Ovary (tissue), 9 donors: ENCODE measurements around the gene CLECL1. TPM values are rescaled to one million over a fixed set of nuclear protein-coding genes. Genes with fewer than 3 reads are reported as not detected.

ENCODE experiments used
- DNase-seq, 5 donors: peaks; one replicate each; pipeline ENCODE4 v3.0.0-alpha.2; 2019 to 2020
- H3K27ac ChIP-seq, 2 donors: fragments of 200-600 bp; one replicate each; pipeline versions ENCODE4 v1.5.1 to v1.8.0; 2019 to 2022
- H3K27me3 ChIP-seq: fragments of 200-600 bp; one replicate; pipeline ENCODE4 v1.8.0; 2022
- H3K36me3 ChIP-seq: fragments of 200-600 bp; sonication (generic); one replicate; pipeline ENCODE4 v1.5.1; 2019
- H3K4me1 ChIP-seq: one replicate; pipeline ENCODE4 v1.8.1; 2013; ENCODE audit warnings: mild to moderate bottlenecking, moderate library complexity; ENCODE audit not compliant: insufficient read depth
- H3K4me3 ChIP-seq: fragments of 200-600 bp; sonication (generic); one replicate; pipeline ENCODE4 v1.5.1; 2017
- H3K9me3 ChIP-seq, 2 donors: fragments of 200-600 bp in 1 of 2; sonication (generic) in 1 of 2; one replicate each; pipeline versions ENCODE4 v1.5.1 to v1.8.1; 2013 to 2019; ENCODE audit warnings: mild to moderate bottlenecking in 1 of 2, moderate library complexity in 1 of 2
- CTCF ChIP-seq, 3 donors: fragments of 450-650 bp in 2 of 3; fragments of 200-600 bp in 1 of 3; IDR thresholded peaks; one replicate each; pipeline versions ENCODE4 v1.5.1 to v1.8.0; 2016 to 2022; ENCODE audit warnings: antibody characterized with exemption in 3 of 3, mild to moderate bottlenecking in 1 of 3
- EP300 ChIP-seq: sonication (generic); formaldehyde crosslinking; IDR thresholded peaks from one replicate; pipeline ENCODE4 v1.6.1; 2017; ENCODE audit warnings: antibody characterized with exemption
- POLR2A ChIP-seq: fragments of 450-650 bp; IDR thresholded peaks from one replicate; pipeline ENCODE4 v1.6.1; 2017; ENCODE audit warnings: antibody characterized with exemption, mild to moderate bottlenecking, moderate library complexity
- WGBS, 3 donors: extraction: QIAGEN DNeasy Blood & Tissue Kit in 1 of 3; methylation state at CpG; one replicate each; pipeline versions ENCODE4 v1.1.5 to v1.1.7; 2013 to 2017; 5-methylcytosine and 5-hydroxymethylcytosine counted together
- intact Hi-C, 4 donors: fragments of 100-400 bp; cut with DNase I; formaldehyde crosslinking; loops; one replicate each; pipeline versions ENCODE4 v1.11.0 to v1.15.1; 2022 to 2023
- polyA plus RNA-seq, 2 donors: library from polyadenylated mRNA; stranded (reverse); fragments of 200-250 nt in 1 of 2; fragments of 350-450 nt in 1 of 2; fragmentation: Illumina TruSeq in 1 of 2; extraction: RNeasy Lipid Tissue Mini Kit (QIAGEN cat#74804) in 1 of 2; gene quantifications; one replicate each; pipeline ENCODE4 v1.2.3, GENCODE V29; 2013 to 2014
- total RNA-seq, 7 donors: library from RNA; depleted of rRNA in 2 of 7; stranded (reverse); fragments of >200 nt in 2 of 7; fragmentation: NEBNext Ultra II Directional in 3 of 7; extraction: Animal tissue kit (Norgen Biotek cat#: 25700) in 3 of 7; gene quantifications; one replicate each; pipeline versions ENCODE4 v1.1.0 to v1.2.4, GENCODE V29; 2016 to 2023
- donor health status: DM: no; HTN: no; CAD: no; lungs with moderate emphysema.
- donor health status: DM: no; HTN: no; CAD: no.
- donor health status: Bipolar disorder and iron deficiency.
- donor health status: DM: yes; HTN: yes; CAD: no.
- donor health status: DM: no; HTN: no; CAD: no.
- donor health status: DM: yes; HTN: yes; CAD: no.

CLECL1 gene
- total and polyA plus RNA-seq, 9 donors, result 0.53 to 0.73 (median 0.59) TPM; not detected in 5

DNA sequence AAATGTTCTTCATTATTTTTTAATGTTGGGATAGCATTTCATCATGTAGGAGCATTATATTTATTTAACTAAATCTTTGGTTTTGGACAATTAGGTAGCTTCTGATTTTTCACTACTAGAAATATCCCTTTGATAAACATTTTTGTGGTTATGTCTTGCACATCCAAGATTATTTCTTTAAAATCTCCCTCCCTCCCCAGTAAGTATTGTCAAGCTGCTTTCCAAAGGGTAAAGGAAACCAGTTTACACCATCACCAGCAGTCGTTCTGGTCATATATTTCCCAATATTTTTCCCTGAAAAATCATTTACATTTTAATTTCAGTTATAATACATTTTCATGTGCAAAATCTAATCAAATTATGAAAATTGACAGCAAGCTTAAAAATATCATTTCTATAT is 16.7 kb upstream of the CLECL1 start:
- WGBS, 3 donors, result 0 to 66% (median 0%) methylated on average over 1 of the region's 1 CpG
- no peak for DNase-seq
- Histone ChIP-seq H3K4me1 (no peaks in the 10 kb centered on the region), H3K27ac (no peak overlapping the region), H3K27me3 (no peaks in the 10 kb centered on the region), H3K9me3 (no peaks in the 10 kb centered on the region), H3K4me3 (no peak overlapping the region), H3K36me3 (no peaks in the 10 kb centered on the region)
- intact Hi-C loops, result loop anchor here in 3 of 4 donors (5.0 to 10.0 kb wide), 3 partner anchors 155 to 183 kb away; partner anchors contain the start of gene CLEC2A (in 1 of the 3)
- no peak for TF ChIP-seq POLR2A
- no peak for TF ChIP-seq EP300
- TF ChIP-seq CTCF (IDR thresholded peaks at IDR 0.05), result no peak

- DNase-seq, result no peak
- 55 to 59% (median 57%) methylated on average over 3 of the region's 3 CpGs for WGBS, 3 donors
- H3K9me3 ChIP-seq, result no peaks in the 10 kb centered on the region
- intact Hi-C loops, result loop anchor here in 1 of 4 donors (5.0 kb wide), 1 partner anchor 182 kb away; no protein-coding TSS in a partner anchor
- no peak overlapping the region for H3K4me3 ChIP-seq
- TF ChIP-seq CTCF (IDR thresholded peaks at IDR 0.05) (no peak), POLR2A (no peak), EP300 (no peak)
- no peaks in the 10 kb centered on the region for H3K36me3 ChIP-seq
- H3K27me3 ChIP-seq, result no peaks in the 10 kb centered on the region
- no peaks in the 10 kb centered on the region for H3K4me1 ChIP-seq
- no peak overlapping the region for H3K27ac ChIP-seq
Observed at GRCh38 chr12:9745199-9745598, 12.3 kb upstream of the CLECL1 start.

GRCh38 chr12:9742661-9743060 is 9.8 kb upstream of the CLECL1 start:
- H3K9me3 ChIP-seq, result no peaks in the 10 kb centered on the region
- intact Hi-C loops, result no loop called here
- DNase-seq, result no peak
- no peaks in the 10 kb centered on the region for H3K27me3 ChIP-seq
- TF ChIP-seq EP300 (no peak), POLR2A (no peak), CTCF (IDR thresholded peaks at IDR 0.05) (no peak)
- no peak overlapping the region for H3K4me3 ChIP-seq
- no peak overlapping the region for H3K27ac ChIP-seq
- no peaks in the 10 kb centered on the region for H3K4me1 ChIP-seq
- no peaks in the 10 kb centered on the region for H3K36me3 ChIP-seq
- WGBS, 3 donors, result 70 to 77% (median 73%) methylated on average over 5 of the region's 5 CpGs

- Histone ChIP-seq H3K27me3 (no peaks in the 10 kb centered on the region), H3K4me3 (no peak overlapping the region), H3K27ac (no peak overlapping the region), H3K9me3 (no peaks in the 10 kb centered on the region), H3K36me3 (no peaks in the 10 kb centered on the region), H3K4me1 (no peaks in the 10 kb centered on the region)
- intact Hi-C loops, result no loop called here
- WGBS, 3 donors, result 80 to 88% (median 82%) methylated on average over 4 of the region's 4 CpGs
- DNase-seq, result no peak
- TF ChIP-seq POLR2A, result no peak
- TF ChIP-seq CTCF (IDR thresholded peaks at IDR 0.05), result no peak
- TF ChIP-seq EP300, result no peak
Observed at GRCh38 chr12:9741726-9742125, 8.8 kb upstream of the CLECL1 start.
